BLaER1 (cell line): Measurements from ENCODE around the gene CAB39.

Experiments
- H3K27ac ChIP-seq: shearing (Covaris generic); formaldehyde crosslinking; 2 replicates; pipeline ENCODE4 v1.8.1; 2022
- H3K27me3 ChIP-seq: shearing (Covaris generic); formaldehyde crosslinking; 2 replicates; pipeline ENCODE4 v1.8.1; 2022
- H3K36me3 ChIP-seq: shearing (Covaris generic); formaldehyde crosslinking; 2 replicates; pipeline ENCODE4 v1.8.1; 2022
- H3K4me1 ChIP-seq: shearing (Covaris generic); formaldehyde crosslinking; 2 replicates; pipeline ENCODE4 v1.8.1; 2022
- H3K4me2 ChIP-seq: shearing (Covaris generic); formaldehyde crosslinking; 2 replicates; pipeline ENCODE4 v1.8.1; 2022
- H3K4me3 ChIP-seq: shearing (Covaris generic); formaldehyde crosslinking; 2 replicates; pipeline ENCODE4 v1.8.1; 2022
- H3K9ac ChIP-seq: shearing (Covaris generic); formaldehyde crosslinking; 2 replicates; pipeline ENCODE4 v1.8.1; 2022
- H3K9me3 ChIP-seq: shearing (Covaris generic); formaldehyde crosslinking; 2 replicates; pipeline ENCODE4 v1.8.1; 2022
- H4K20me1 ChIP-seq: shearing (Covaris generic); formaldehyde crosslinking; 2 replicates; pipeline ENCODE4 v1.8.1; 2022
- Cebpa-rat ChIP-seq: shearing (Covaris generic); IDR thresholded peaks from 2 replicates; pipeline ENCODE4 v1.8.1; 2022

CAB39 gene

GRCh38 chr2:230738391-230738811 is 25.8 kb downstream of the CAB39 start:
- TF ChIP-seq Cebpa-rat: no peak
- Histone ChIP-seq H3K4me2 (peak overlapping the region; percentile 69), H3K4me3 (no peak overlapping the region), H3K9me3 (peaks cover 14% of the 10 kb centered on the region; the same call in 1 of the 2 replicates), H3K27me3 (no peaks in the 10 kb centered on the region), H3K4me1 (peaks cover 41% of the 10 kb centered on the region), H3K9ac (peak overlapping the region; percentile 46), H3K36me3 (peaks cover 44% of the 10 kb centered on the region), H4K20me1 (peaks cover 97% of the 10 kb centered on the region), H3K27ac (peak overlapping the region; percentile 25)

- Histone ChIP-seq H3K4me3 (no peak overlapping the region), H3K27me3 (no peaks in the 10 kb centered on the region), H3K9ac (no peak overlapping the region), H3K36me3 (peaks cover 45% of the 10 kb centered on the region), H3K27ac (no peak overlapping the region), H4K20me1 (peaks cover 95% of the 10 kb centered on the region), H3K9me3 (peaks cover 14% of the 10 kb centered on the region; the same call in 1 of the 2 replicates), H3K4me1 (peaks cover 41% of the 10 kb centered on the region), H3K4me2 (peak overlapping the region; percentile 69)
- TF ChIP-seq Cebpa-rat: no peak
Observed at GRCh38 chr2:230738924-230739323, 26.3 kb downstream of the CAB39 start.

GRCh38 chr2:230739961-230740360 is 27.3 kb downstream of the CAB39 start:
- Histone ChIP-seq H3K4me1 (peaks cover 41% of the 10 kb centered on the region), H3K4me2 (no peak overlapping the region), H3K27me3 (no peaks in the 10 kb centered on the region), H3K36me3 (peaks cover 43% of the 10 kb centered on the region), H3K4me3 (no peak overlapping the region), H4K20me1 (peaks cover 94% of the 10 kb centered on the region), H3K9me3 (peaks cover 14% of the 10 kb centered on the region; the same call in 1 of the 2 replicates), H3K9ac (no peak overlapping the region), H3K27ac (no peak overlapping the region)
- no peak for TF ChIP-seq Cebpa-rat

GRCh38 chr2:230742781-230743180 is 30.1 kb downstream of the CAB39 start:
- Histone ChIP-seq H4K20me1 (peaks cover 92% of the 10 kb centered on the region), H3K9ac (no peak overlapping the region), H3K27ac (no peak overlapping the region), H3K9me3 (peaks cover 16% of the 10 kb centered on the region; the same call in 1 of the 2 replicates), H3K36me3 (peaks cover 66% of the 10 kb centered on the region), H3K4me3 (no peak overlapping the region), H3K27me3 (no peaks in the 10 kb centered on the region), H3K4me1 (peaks cover 16% of the 10 kb centered on the region), H3K4me2 (no peak overlapping the region)
- no peak for TF ChIP-seq Cebpa-rat

- H3K4me1 ChIP-seq: no peaks in the 10 kb centered on the region
- H3K4me3 ChIP-seq: no peak overlapping the region
- peaks cover 54% of the 10 kb centered on the region for H3K36me3 ChIP-seq
- H3K4me2 ChIP-seq: no peak overlapping the region
- H3K9ac ChIP-seq: no peak overlapping the region
- H3K27ac ChIP-seq: no peak overlapping the region
- H3K27me3 ChIP-seq: no peaks in the 10 kb centered on the region
- H4K20me1 ChIP-seq: peaks cover 88% of the 10 kb centered on the region
- H3K9me3 ChIP-seq: peaks cover 5% of the 10 kb centered on the region; the same call in 1 of the 2 replicates
- TF ChIP-seq Cebpa-rat: no peak
Observed at GRCh38 chr2:230746213-230746612, 33.6 kb downstream of the CAB39 start.

GRCh38 chr2:230748087-230748486 is 35.4 kb downstream of the CAB39 start:
- Histone ChIP-seq H3K27me3 (no peaks in the 10 kb centered on the region), H3K4me2 (no peak overlapping the region), H4K20me1 (peaks cover 89% of the 10 kb centered on the region), H3K27ac (no peak overlapping the region), H3K9ac (no peak overlapping the region), H3K4me3 (no peak overlapping the region), H3K9me3 (peaks cover 2% of the 10 kb centered on the region; the same call in 1 of the 2 replicates), H3K36me3 (peaks cover 54% of the 10 kb centered on the region), H3K4me1 (no peaks in the 10 kb centered on the region)
- TF ChIP-seq Cebpa-rat: no peak

GRCh38 chr2:230749111-230749510 is 36.5 kb downstream of the CAB39 start:
- no peak for TF ChIP-seq Cebpa-rat
- Histone ChIP-seq H3K9me3 (peaks cover 2% of the 10 kb centered on the region; the same call in 1 of the 2 replicates), H3K4me3 (no peak overlapping the region), H3K9ac (no peak overlapping the region), H4K20me1 (peaks cover 91% of the 10 kb centered on the region), H3K4me2 (no peak overlapping the region), H3K27ac (no peak overlapping the region), H3K27me3 (no peaks in the 10 kb centered on the region), H3K36me3 (peaks cover 50% of the 10 kb centered on the region), H3K4me1 (no peaks in the 10 kb centered on the region)

- Histone ChIP-seq H3K9me3 (no peaks in the 10 kb centered on the region), H3K27ac (no peak overlapping the region), H3K36me3 (peaks cover 39% of the 10 kb centered on the region), H3K27me3 (no peaks in the 10 kb centered on the region), H3K4me2 (no peak overlapping the region), H3K9ac (no peak overlapping the region), H3K4me1 (no peaks in the 10 kb centered on the region), H4K20me1 (peaks cover 93% of the 10 kb centered on the region), H3K4me3 (no peak overlapping the region)
- TF ChIP-seq Cebpa-rat: no peak
Observed at GRCh38 chr2:230751062-230751461, 38.4 kb downstream of the CAB39 start.

GRCh38 chr2:230754200-230754599 is 41.6 kb downstream of the CAB39 start:
- TF ChIP-seq Cebpa-rat: no peak
- Histone ChIP-seq H3K9me3 (no peaks in the 10 kb centered on the region), H3K36me3 (peaks cover 32% of the 10 kb centered on the region), H3K4me1 (peaks cover 23% of the 10 kb centered on the region), H3K9ac (no peak overlapping the region), H3K27ac (no peak overlapping the region), H3K27me3 (no peaks in the 10 kb centered on the region), H4K20me1 (peaks cover 97% of the 10 kb centered on the region), H3K4me3 (no peak overlapping the region), H3K4me2 (no peak overlapping the region)

GRCh38 chr2:230757476-230757875 is 44.8 kb downstream of the CAB39 start:
- Histone ChIP-seq H3K36me3 (peaks cover 49% of the 10 kb centered on the region), H3K27ac (no peak overlapping the region), H4K20me1 (peaks cover 99% of the 10 kb centered on the region), H3K4me3 (no peak overlapping the region), H3K9me3 (no peaks in the 10 kb centered on the region), H3K27me3 (no peaks in the 10 kb centered on the region), H3K4me2 (peak overlapping the region; percentile 55), H3K4me1 (peaks cover 26% of the 10 kb centered on the region), H3K9ac (no peak overlapping the region)
- TF ChIP-seq Cebpa-rat: no peak
